NB4 (cell line): ENCODE measurements around the gene DYNC1LI1.

Source experiments
- CTCF ChIP-seq: IDR thresholded peaks from one replicate; pipeline ENCODE4 v1.5.1; 2012; ENCODE audit warnings: low read depth, low read length
- POLR2A ChIP-seq: IDR thresholded peaks from 2 replicates; pipeline ENCODE4 v1.6.1; 2011; ENCODE audit warnings: mild to moderate bottlenecking; ENCODE audit not compliant: insufficient read length; ENCODE audit errors: extremely low read depth

GRCh38 chr3:32577174-32577573 lies 6.5 kb upstream of the DYNC1LI1 start:
- no peak for TF ChIP-seq CTCF
- no peak for TF ChIP-seq POLR2A
